ENCODE data around the gene KLK14.

- TF ChIP-seq CTCF (IDR thresholded peaks at IDR 0.05; ENCODE audit: poor library complexity) = no peak
- no peak for TF ChIP-seq EZH2phosphoT487 (IDR thresholded peaks at IDR 0.05; ENCODE audit: low read depth, severe bottlenecking, unreplicated experiment)
- no peak for TF ChIP-seq EZH2 (IDR thresholded peaks at IDR 0.05; ENCODE audit: borderline replicate concordance)
Measured at GRCh38 chr19:51127032-51127431, 44.3 kb upstream of the KLK14 start.
